GM19468 (cell line): Measurements from ENCODE around the gene CAPN5.

Source experiments
- ATAC-seq: cut with Tn5 transposase; IDR thresholded peaks from one replicate; pipeline ENCODE4 v1.9.1; 2021; ENCODE audit warnings: mild to moderate bottlenecking, moderate library complexity, moderate number of reproducible peaks; ENCODE audit not compliant: unreplicated experiment; ENCODE audit errors: extremely low read depth

CAPN5 gene

GRCh38 chr11:77112641-77113381 is 46.0 kb downstream of the CAPN5 start:
- no peak for ATAC-seq

- no peak for ATAC-seq
Measured at GRCh38 chr11:77113382-77114088, 46.8 kb downstream of the CAPN5 start.

- no peak for ATAC-seq
Measured at GRCh38 chr11:77114089-77114463, 47.3 kb downstream of the CAPN5 start.

GRCh38 chr11:77115181-77115611 is 48.4 kb downstream of the CAPN5 start:
- no peak for ATAC-seq

GRCh38 chr11:77115956-77116355 is 49.2 kb downstream of the CAPN5 start:
- ATAC-seq: no peak

- no peak for ATAC-seq
Measured at GRCh38 chr11:77117492-77117891, 50.7 kb downstream of the CAPN5 start.

GRCh38 chr11:77118086-77118485 is 51.3 kb downstream of the CAPN5 start:
- no peak for ATAC-seq

- no peak for ATAC-seq
Measured at GRCh38 chr11:77118971-77119370, 52.2 kb downstream of the CAPN5 start.

- ATAC-seq: no peak
Measured at GRCh38 chr11:77119531-77119936, 52.8 kb downstream of the CAPN5 start.

GRCh38 chr11:77120571-77120970 is 53.8 kb downstream of the CAPN5 start:
- ATAC-seq: no peak

GRCh38 chr11:77121096-77121640 is 54.4 kb downstream of the CAPN5 start:
- ATAC-seq: no peak

GRCh38 chr11:77121876-77122575 is 55.3 kb downstream of the CAPN5 start:
- ATAC-seq: no peak

- no peak for ATAC-seq
Measured at GRCh38 chr11:77122576-77123212, 55.9 kb downstream of the CAPN5 start.

- no peak for ATAC-seq
Measured at GRCh38 chr11:77123591-77123990, 56.8 kb downstream of the CAPN5 start.

GRCh38 chr11:77124041-77124440 is 57.3 kb downstream of the CAPN5 start:
- no peak for ATAC-seq

GRCh38 chr11:77124488-77124887 is 57.7 kb downstream of the CAPN5 start:
- ATAC-seq: no peak

GRCh38 chr11:77125191-77125590 is 58.4 kb downstream of the CAPN5 start:
- ATAC-seq: no peak

GRCh38 chr11:77125695-77126094 is 58.9 kb downstream of the CAPN5 start:
- ATAC-seq: no peak

- ATAC-seq: no peak
Measured at GRCh38 chr11:77126156-77126775, 59.5 kb downstream of the CAPN5 start.

GRCh38 chr11:77126861-77127234 is 60.1 kb downstream of the CAPN5 start:
- no peak for ATAC-seq
